Tongue (tissue), 2 donors: ENCODE data around the gene LRRC8D. TPM values are rescaled to one million over a fixed set of nuclear protein-coding genes. Genes with fewer than 3 reads are reported as not detected.
"Not testable (repeated sequence)": the region's sequence is repeated elsewhere in the genome, so short reads cannot be mapped to it uniquely, and the experiment has no call there.

Experiments
- DNase-seq: peaks from one replicate; pipeline ENCODE4 v3.0.0-alpha.2; 2015
- total RNA-seq: library from RNA; depleted of rRNA; stranded (reverse); fragments of >200 nt; gene quantifications from one replicate; pipeline ENCODE4 v1.2.3, GENCODE V29; 2014

The LRRC8D gene
- total RNA-seq, 1 donor from 2014 or later = 10.9 TPM

DNA sequence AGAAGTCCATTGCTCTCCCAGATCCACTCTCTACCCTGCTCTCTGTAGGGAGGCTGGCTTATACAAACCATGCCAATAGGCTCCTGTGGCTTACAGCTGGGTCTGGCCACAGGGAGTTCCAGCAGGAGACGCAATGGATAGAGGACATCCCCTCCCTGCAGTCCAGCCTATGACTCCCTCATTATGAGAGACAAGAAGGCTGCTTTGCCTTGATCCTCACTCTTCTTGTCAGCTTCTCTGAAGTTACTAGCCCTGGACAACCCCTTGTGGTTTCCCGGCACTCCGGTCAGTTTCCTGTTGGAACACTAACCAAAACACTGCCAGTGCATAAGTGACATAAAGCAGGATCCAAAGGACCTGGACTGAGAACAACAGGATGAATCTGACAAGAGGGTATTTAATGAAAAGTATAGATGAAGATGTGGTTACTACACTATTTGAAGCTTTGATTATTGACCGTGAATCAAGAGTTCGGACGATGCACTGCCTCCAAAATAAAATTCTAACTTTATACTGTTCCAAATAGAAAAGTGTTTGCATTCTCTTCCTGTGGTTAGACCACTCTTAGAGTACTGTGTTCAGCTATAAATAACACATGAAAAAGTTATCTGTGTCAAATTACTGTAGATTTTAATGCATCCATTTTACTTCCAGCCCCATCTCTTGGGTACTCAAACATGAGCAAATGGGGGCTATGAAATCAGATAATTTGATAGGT is 141.4 kb downstream of the LRRC8D start:
- DNase-seq = no peak

- DNase-seq = no peak
Measured at GRCh38 chr1:89962742-89963075, 141.9 kb downstream of the LRRC8D start.

GRCh38 chr1:89965193-89965768 is 144.4 kb downstream of the LRRC8D start:
- no peak for DNase-seq

GRCh38 chr1:89966656-89967055 is 145.8 kb downstream of the LRRC8D start:
- no peak for DNase-seq

GRCh38 chr1:89971600-89971999 is 150.8 kb downstream of the LRRC8D start:
- DNase-seq = no peak

DNA sequence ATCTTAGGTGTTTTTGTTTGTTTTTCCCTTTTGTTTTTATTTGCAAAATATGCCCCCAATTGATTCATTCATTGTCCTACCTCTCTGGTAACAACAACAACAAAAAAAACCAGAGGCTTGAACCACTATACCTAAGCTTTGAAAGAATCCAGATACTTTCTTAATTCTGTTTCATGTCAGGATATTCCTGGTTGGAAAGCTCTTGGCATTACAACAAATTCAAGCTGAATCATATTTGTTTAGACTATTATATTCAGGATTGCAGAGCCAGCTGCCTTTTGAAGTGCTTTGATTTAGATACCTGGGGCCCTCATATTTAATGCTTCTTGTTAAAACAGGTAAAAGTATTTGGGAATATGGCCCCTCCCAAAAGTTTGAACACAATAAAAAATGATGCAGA is 151.2 kb downstream of the LRRC8D start:
- no peak for DNase-seq

DNA sequence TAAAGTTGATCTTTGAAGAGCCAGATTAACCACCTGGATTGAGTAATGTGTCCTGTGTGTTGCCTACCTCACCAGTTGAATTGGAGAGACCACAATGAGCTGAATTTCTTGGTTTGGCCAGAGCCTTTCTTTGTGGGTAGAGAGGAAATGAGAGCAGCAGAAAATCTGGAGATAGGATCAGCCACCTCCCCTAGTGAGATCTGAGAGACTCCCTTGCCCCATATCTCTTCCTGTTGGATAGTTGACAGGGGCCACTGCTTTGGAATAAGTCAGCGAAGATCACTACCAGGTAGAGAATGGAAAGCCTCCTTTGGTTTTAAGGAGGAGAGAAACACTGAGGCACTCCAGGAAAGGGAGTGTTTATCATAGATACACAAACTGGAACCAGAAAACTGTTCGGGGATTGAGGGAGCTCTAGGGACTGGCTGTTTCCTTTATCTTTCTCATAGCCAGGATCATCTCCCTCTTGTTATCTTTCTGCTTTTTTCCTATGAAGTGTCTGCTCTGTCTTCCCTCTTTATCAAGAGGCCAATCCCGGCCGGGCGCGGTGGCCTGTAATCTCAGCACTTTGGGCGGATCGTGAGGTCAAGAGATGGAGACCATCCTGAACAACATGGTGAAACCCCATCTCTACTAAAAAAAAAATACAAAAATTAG is 152.8 kb downstream of the LRRC8D start:
- no peak for DNase-seq

DNA sequence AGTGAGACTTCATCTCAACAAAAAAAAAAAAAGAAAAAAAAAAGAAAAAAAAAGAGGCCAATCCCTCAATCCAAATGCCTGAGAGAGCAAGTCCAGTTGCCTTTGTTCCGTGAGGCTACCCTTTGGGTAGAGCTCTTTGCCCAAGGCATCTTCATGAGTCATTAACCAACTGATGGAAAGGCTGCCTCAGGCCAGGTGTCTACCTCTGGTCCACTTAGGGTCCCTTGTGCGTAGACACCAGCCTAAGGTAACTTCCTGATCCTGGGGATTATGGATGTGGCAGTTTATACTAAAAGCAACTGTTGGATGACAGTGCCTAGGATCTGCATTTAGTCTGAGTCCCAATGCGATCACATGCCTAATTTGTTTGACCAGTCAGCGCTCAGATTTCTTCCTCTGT is 153.4 kb downstream of the LRRC8D start:
- no peak for DNase-seq

DNA sequence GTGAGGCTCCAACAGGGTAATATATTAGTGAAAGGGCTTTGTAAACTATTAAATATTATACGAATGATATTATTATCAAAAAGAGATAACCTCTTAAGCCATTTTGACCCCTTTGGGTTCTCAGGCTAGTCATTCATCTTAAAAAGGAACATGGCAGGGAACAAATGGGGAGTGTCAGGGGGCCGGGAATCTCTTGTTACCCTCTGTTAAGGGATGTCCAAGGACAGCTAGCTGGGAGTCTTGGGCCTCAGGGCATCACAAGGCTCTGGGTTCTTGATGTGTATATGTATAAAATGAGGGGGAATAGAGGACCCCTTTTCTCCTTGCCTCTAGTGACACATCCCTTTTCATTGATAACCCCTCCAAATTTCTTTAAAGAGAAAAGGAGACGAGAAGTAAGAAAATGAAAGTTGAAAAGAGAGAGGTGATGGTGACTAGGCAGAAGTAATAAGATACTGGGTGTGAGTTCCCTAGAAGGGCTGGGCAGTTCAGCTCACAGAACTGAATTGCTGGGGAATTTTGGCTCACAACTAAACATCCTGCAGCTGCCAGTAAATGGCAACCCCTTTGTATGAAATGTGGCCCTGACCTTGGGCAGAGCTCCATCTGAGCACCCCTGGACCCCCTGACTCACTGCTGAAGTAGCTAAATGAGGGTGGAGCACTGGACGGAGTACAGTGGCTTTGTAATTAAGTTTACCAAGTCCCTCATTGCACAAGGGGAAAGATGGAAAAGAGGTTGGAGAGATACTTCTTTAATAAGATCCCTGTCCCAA is 154.1 kb downstream of the LRRC8D start:
- DNase-seq = no peak

DNA sequence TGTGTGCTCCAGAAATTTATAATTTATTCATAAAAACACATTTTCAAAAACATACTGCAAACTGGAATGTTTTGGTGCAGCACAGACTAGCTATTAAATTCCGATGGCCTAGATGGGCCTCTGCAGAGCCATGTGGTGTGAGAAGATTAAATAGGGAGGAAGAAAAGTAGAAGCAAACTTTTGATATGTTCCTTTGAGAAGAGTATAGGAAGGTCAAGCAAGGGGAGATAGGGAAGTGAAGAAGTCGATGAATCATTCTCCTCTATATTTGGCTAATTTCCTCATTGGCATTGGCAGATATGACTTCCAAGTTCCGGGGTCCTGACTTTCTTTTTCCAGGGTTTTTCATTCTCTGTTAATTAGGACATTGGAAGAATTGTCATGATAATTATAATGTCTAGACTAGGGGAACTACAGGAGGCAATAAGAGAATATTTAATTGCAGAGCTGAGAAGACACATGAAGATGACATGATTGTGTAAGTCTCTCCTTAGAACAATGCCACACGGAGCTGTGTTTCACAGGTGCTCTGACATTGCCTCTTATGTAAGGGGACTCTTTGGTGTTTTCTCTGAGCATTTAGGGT is 154.8 kb downstream of the LRRC8D start:
- DNase-seq = no peak

DNA sequence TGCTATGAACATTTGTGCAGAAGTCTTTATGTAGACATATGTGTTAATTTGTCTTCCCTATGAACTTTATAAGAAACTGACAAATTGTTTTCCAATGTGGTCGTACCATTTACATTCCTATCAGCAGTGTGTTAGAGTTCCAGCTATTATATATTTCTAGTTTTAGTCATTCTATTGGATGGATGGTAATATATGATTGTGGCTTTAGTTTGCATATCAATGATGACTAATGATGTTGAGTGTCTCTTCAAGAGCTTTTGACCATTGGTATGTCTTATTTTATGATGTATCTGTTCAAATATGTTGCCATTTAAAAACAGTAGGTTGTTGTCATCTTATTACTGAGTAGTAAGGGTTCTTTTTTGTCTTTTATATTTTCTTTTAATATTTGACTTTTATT is 157.9 kb downstream of the LRRC8D start:
- DNase-seq = no peak

DNA sequence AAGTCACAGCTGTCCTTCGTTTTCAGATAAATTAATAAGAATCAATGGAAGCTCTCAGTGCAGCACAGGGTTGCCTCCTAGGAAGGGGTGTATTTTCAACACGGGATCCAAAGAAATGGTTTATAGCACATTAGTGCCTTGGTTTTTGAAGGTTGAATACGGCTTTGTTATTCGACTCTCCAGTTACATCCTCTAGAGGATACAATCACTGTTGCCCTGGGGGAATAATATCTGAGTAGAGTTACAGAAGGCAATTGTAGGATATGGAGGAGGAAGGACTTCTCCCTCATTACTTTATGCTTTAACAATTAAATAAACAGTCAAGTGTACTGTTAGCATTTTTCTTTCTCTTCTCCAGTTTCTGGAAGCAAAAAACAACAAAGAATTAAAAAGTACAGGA is 159.8 kb downstream of the LRRC8D start:
- DNase-seq = no peak

- DNase-seq = not testable (repeated sequence)
Measured at GRCh38 chr1:89982846-89983245, 162.0 kb downstream of the LRRC8D start.

GRCh38 chr1:89984564-89985116 is 163.8 kb downstream of the LRRC8D start:
- not testable (repeated sequence) for DNase-seq

- no peak for DNase-seq
Measured at GRCh38 chr1:89986020-89986419, 165.2 kb downstream of the LRRC8D start.

Other genes starting within 250 kb of the LRRC8D start
- gene LRRC8C, start 187.9 kb upstream of the LRRC8D start, total RNA-seq = 12.1 TPM
- 28.1 TPM for gene ZNF326, start 174.1 kb downstream of the LRRC8D start, total RNA-seq